ENCODE data around the gene ZBTB7C.
"Not testable (repeated sequence)": the region's sequence is repeated elsewhere in the genome, so short reads cannot be mapped to it uniquely, and the experiment has no call there.

The ZBTB7C gene

DNA sequence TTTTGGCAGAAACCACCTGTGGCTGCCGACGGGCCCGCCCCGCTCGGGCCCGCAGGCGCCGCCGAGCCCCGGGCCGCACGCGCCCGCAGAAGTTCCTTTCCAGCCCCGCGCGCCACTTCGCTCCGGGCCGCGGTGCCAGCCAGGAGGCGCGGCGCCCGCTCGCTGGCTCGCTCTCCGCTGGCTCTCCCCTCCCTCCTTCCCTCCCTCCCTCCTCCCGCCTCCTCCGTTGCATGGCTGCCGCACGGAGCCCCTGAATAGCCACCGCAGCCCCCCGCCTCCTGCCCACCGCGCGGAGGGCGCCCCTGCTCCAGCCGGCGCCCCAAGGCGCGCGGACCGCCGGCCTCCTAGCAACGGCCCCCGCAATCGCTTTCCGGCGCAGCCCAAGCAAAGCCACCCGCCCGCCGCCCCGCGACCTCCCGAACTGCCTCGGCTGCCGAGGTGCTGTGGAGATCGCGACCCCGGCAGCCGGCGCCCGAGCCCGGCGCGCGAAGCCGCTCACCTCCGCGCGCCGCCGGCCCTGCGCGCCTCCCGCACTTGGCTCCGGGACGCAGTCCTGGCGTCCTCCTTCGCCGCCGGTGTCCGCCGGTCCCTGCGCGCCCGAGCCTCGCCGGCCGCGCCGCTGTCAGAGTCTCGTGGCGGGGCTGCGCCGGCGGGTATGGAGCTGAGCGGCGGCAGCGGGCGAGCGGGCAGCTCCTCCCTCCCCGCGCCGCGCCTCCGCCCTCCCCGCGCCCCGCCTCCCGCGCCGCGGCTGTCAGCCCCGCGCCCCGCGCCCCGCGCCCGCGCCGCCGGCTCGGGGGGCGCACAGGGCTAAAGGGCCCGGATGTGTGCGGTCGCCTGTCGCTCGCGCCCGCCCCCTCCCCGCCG is at the start of gene ZBTB7C:
ZBTB7C (minus strand) TSS at position 657 of the 864 bp plus-strand sequence.
- no peak for DNase-seq

DNA sequence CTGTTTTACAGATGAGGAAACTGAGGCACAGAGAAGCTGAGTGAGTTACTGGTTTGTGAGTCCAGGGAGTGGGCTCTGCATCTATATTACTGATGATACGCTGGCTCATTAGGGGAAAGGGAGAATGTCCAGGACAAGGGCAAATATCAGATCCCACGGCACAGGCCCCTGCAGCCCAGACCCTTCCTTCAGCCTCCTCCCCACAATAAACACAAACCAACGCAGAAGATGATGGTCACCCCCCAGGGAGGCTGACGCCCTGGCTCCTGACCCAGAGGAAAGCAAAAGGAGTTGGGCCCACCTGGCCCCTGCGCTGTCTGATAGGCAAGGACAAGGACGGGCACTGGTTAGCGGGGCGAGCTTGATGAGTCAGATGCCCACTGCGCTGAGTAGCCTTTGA is 47.7 kb upstream of the ZBTB7C start:
- no peak for DNase-seq

DNA sequence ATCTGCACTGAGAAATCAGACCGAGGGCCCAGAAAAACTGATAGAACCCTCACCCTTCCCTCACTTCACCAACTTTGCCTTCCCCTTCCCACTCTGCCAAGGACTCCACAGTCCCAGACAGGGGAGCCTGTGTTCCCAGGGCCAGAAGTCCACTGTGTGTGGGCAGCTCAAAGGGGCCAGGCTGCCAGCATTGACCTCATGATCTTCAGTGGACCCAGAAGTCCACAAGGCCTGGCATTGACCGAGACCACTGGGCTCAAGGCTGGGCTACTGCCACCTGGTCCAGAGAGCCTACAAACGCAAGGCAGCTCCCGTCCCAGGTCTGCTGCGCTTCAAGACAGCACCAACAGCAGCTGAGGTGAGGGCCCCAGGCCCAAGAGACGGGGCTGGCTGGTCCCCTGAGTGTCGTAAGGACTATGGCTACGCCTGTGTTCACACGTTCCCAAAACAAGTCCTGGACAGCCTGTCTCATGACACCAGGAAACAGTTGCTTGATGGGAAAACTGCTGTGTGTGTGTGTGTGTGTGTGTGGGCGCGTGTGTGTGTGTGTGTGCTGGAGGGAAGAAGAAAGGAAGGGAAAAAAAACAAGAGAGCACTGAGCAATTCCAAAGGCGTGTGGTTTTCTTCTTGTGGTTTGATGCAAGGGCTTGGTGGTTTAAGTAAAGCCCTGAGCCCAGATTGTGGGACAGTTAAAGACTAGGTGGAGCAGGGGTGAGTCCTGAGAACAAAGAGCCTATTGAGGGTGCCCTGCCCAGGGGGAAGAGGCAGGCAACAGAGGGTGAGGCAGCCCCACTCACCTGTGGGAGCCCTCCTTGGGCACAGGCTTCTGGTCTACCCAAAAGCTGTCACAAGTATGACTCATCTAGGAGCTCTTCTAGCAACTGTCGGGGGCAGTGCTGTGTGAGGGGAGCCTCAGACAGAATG is 46.6 kb upstream of the ZBTB7C start:
- peak; percentile 97 for DNase-seq

DNA sequence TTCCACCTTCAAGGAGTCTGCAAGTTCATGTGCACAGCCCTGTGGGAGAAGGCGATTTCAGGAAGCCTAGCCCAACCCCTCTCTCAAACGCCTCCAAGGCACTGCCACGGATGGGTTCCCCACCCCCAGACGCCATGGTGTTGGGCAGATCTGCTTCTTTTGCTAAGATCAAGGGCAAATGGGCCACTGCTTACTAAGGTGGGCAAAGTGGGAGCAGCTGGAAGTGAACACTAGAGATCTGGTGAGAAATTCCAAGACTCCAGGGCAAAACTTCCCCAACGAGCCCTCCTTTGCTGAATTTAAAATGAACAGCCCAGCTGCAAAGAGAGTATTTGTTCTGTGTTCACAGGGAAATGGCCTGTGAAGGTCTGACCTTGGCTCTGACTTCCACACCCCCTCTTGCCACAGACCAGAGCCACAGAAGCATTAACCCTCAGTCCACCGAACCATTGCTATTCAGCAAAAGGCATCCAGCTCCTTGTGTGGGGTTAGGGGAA is 45.1 kb upstream of the ZBTB7C start:
- DNase-seq = peak; percentile 28

DNA sequence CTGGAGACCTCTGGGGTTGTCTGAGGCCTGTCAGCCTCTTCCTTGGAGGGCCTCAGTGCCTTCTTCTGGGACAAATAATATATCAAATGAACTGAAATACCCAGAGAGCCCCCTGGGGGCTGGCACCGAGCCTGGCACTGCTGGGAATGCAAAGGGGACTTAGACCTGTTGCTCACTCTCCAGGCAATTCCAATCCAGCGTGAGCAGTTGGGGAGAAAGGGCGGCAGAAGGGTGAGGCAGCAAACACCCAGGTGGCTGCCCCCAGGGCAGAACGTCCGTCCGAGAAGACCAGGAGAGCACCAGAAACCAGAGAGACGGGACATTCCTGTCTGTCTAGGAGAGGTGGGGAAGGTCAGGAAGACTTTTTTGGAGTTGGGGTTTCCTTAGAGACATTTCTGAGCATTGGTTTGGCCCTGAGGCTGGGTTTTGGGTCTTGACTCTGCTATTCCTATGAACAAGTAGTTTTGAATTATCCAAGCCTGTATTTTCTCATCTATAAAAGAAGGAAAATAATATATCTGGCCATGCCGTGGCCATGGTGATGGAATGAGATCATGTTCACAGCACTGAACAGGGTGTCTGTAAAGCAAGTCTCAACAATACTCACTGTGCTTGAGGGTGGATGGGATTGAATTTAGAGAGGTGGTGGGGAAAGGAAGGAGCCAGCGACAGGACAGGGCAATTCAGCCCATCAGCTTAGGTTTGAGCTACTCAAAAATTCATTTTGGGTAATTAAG is 44.3 kb upstream of the ZBTB7C start:
- DNase-seq = no peak

- DNase-seq = peak; percentile 23
Measured at GRCh38 chr18:48452861-48453323, 43.7 kb upstream of the ZBTB7C start.

DNA sequence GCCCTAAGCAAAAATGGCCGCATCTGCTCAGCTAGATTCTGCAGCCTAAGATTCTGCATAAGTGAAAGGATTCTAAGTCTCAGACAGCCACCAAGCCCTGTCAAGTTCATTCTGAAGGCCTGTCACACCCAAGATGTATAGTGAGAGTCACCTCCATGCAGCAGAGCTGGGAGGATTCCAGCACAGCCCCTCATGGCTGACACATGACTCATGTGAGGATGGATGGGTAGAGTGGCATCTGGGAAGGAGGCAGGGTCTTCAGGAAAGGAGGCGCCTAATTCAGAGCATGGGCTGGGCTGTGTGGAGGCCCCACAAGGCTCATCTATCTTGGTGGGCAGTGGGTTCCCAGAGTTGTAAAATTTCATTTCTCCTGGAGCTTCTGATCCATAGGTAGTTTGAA is 41.5 kb upstream of the ZBTB7C start:
- no peak for DNase-seq

DNA sequence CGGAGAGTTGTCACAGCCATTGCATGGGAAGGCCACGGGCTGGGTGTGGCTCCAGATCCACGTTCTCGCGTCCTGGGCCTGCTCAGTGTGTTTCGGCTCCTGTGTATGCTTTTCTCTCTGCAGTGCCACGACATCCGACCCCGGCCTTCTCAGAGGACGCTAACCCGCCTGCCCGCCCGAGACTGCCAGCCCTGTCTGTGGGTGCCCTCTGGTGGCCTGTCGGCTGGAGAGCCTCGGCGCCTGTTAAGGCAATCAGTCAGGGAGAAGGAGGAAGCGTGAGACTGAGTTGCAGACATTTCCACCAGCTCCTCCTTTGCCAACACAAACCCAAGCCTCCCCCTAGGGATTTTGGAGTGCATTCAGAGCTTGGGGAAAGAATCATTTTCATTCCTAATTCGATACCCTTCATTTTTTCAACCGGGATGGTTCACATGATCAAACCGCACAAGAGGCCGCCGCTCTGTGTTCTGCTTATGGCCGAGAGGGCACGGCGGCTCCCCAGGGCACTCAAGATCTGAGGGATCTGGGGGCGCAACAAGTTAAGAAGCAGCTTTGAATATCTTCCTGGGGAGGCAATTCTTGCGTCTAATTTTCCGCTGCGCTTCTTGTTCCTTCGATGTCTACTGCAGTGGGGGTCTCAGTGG is 37.5 kb upstream of the ZBTB7C start:
- DNase-seq = peak; percentile 55

DNA sequence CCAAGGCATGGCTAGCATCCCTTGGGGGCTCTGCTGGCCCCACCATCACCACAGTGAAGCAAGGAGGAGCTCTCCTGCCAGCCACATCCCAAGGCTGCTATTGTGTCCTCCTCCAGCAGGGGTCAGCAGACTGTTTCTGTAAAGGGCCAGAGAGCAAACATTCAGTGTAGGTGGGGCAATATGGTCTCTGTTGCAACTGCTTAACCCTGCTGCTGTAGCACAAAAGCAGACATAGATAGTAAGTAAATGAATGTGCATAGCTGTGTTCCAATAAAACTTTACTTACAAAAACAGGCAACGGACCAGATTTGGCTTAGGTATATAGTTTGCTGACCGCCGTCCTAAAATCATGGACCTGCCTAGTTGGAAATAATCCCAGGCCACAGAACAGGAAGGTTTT is 36.4 kb upstream of the ZBTB7C start:
- DNase-seq = peak; percentile 67

- no peak for DNase-seq
Measured at GRCh38 chr18:48442761-48443160, 33.6 kb upstream of the ZBTB7C start.

- DNase-seq = no peak
Measured at GRCh38 chr18:48441405-48441881, 32.3 kb upstream of the ZBTB7C start.

DNA sequence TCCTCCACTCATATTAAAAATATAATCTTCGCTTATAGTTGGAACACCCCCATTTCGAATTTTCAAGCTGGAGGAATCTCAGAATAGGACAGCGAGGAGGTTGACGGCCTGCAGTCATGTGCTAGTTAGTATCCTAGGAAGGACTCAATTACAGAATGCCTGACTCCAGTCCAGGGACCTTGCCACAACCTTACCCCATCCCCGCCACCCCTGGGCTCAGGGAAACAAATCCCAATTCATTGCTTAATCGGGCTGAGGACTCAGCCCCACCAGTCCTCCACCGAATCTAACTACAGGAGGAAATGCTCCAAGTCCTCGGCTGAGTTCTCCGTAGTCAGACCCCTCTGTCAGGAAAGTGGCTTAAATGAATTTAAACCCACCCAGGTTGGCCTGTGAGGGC is 31.7 kb upstream of the ZBTB7C start:
- no peak for DNase-seq

- no peak for DNase-seq
Measured at GRCh38 chr18:48436907-48437306, 27.7 kb upstream of the ZBTB7C start.

DNA sequence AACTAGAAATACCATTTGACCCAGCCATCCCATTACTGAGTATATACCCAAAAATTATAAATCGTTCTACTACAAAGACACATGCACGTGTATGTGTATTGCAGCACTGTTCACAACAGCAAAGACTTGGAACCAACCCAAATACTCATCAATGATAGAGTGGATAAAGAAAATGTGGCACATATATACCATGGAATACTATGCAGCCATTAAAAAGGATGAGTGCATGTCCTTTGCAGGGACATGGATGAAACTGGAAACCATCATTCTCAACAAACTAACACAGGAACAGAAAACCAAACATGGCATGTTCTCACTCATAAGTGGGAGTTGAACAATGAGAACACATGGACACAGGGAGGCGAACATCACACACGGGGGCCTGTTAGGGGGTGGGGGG is 25.2 kb upstream of the ZBTB7C start:
- DNase-seq = not testable (repeated sequence)

DNA sequence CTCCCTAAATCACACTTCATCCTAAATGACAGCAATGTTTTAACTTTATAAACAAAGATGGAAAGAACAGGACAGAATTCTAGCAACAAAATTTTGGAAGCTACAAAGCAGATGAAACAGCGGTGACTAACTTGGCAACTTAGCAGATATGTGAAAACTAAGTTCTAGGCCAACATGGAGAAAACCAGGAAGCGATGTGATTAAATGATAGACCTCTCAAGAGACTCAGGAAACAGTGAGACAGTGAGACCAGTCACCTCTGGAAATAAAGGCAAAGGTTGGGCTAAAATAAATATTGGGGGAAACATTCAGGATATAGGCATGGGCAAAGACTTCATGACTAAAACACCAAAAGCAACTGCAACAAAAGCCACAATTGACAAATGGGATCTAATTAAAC is 24.4 kb upstream of the ZBTB7C start:
- no peak for DNase-seq

DNA sequence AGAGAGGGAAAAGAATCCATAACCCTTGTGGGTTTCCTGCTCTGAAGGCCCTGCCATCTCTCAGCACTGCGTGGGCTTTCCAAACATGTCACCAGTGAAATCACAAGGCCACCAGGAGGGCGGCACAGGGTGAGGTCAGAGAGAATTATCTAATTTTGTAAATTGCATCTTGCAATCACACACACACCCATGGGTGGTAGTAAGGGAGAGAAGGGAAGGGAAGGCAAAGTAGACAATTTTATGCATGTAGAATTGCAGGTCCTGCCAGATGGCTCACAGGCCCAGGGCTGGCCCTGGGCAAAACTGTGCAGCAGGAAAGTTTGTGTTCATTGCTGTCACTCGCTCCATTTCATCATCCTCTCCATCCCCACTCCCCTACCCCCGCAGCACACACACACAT is 21.0 kb upstream of the ZBTB7C start:
- no peak for DNase-seq

- DNase-seq = no peak
Measured at GRCh38 chr18:48428475-48429177, 19.4 kb upstream of the ZBTB7C start.

DNA sequence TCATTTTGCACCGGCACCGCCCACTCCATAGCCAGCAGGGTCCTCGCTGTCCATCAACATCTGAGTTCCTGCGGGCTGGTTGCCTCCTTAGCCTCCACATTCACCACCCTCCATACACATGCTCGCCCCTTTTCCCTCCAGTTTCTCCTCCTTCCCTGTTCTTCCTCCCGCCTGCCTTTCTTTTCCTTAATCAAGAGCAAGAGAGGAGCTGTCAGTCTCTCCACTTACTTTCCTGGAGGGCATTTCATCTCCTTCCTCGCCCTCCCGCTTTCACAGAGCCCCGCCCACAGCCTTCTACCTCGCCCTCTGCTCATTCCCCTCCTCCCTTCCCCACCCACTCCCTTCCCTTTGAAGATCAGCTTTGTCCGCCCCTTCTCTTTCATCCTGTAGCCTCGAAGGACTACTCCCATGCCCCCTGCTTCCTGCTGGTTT is 13.8 kb upstream of the ZBTB7C start:
- no peak for DNase-seq

DNA sequence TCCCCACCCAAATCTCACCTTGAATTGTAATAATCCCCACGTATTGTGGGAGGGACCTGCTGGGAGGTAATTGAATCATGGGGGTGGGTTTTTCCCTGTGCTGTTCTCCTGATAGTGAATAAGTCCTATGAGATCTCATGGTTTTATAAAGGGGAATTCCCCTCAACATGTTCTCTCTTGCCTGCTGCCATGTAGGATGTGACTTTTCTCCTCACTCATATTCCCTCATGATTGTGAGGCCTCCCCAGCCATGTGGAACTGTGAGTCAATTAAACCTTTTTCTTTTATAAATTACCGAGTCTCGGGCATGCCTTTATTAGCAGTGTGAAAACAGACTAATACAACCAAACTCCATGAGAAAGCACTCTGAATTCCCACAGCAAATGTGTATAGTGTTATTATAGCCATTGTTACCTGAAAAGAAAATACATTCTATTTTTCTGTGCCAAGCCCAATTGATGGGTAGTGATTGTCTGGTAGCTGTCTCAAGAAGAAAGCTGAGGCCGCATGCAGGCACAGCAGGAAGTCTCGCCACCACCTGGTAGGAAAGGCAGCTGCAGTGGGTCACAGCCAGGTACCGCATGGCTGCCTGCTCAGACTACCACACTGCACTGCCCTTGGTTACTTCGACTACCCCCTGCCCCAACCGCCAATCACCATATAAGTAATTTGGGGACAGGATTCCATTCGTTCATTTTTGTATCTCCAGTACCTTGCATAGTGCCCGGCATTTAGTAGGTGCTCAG is 10.3 kb upstream of the ZBTB7C start:
- DNase-seq = no peak

DNA sequence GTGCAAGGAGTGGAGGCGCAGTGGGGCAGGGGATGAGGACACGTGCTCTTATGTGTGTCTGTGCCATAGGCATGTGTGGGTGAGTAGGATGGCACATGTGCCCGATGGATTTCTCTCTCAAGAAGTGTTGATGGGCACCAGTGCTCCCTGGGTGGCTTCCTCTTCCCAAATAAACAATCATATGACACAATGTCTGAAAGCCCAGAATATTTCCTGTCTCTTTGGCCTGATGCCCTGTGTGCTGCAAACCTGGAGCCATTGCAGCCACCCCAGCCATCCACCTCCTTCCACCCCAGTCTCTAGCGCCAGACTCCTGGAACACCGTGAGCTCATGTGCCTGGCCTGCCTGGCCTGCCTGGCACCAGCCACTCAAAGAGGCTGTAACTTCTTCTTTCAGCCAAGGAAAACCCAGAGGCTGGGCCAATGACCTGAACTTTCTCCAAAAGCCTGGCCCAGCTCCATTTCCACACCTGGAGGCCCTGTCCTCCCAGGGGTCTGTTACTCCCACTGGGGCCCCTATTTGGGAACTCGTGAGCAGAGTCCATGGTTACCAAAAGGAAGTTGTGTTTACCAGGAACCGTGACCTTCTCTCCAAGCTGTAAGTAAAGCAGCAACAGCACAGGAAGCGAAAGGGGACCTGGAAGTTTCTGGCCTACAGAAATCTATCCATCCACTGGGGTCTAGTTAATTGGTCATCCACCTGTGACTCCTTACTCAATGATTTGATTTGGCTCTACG is 9.5 kb upstream of the ZBTB7C start:
- DNase-seq = no peak

Measured in kidney glomerular epithelial cell (primary cell).